GM18508 (cell line): ENCODE data around the gene ZNF664.

Experiments used
- ATAC-seq: cut with Tn5 transposase; IDR thresholded peaks from one replicate; pipeline ENCODE4 v1.9.1; 2021; ENCODE audit warnings: moderate number of reproducible peaks; ENCODE audit not compliant: insufficient read depth, unreplicated experiment

The ZNF664 gene

GRCh38 chr12:124006846-124007713 is 34.1 kb downstream of the ZNF664 start:
- ATAC-seq, result no peak

GRCh38 chr12:124007826-124008570 is 35.0 kb downstream of the ZNF664 start:
- ATAC-seq, result no peak

- no peak for ATAC-seq
Measured at GRCh38 chr12:124008595-124008994, 35.6 kb downstream of the ZNF664 start.

- ATAC-seq, result no peak
Measured at GRCh38 chr12:124009781-124010180, 36.8 kb downstream of the ZNF664 start.

- no peak for ATAC-seq
Measured at GRCh38 chr12:124010687-124011086, 37.7 kb downstream of the ZNF664 start.

- no peak for ATAC-seq
Measured at GRCh38 chr12:124011435-124012115, 38.6 kb downstream of the ZNF664 start.

GRCh38 chr12:124013073-124013472 is 40.1 kb downstream of the ZNF664 start:
- no peak for ATAC-seq

- ATAC-seq, result no peak
Measured at GRCh38 chr12:124015494-124016461, 42.8 kb downstream of the ZNF664 start.

- ATAC-seq, result no peak
Measured at GRCh38 chr12:124017064-124017463, 44.0 kb downstream of the ZNF664 start.

GRCh38 chr12:124018539-124018938 is 45.5 kb downstream of the ZNF664 start:
- no peak for ATAC-seq

- no peak for ATAC-seq
Measured at GRCh38 chr12:124019115-124019514, 46.1 kb downstream of the ZNF664 start.

GRCh38 chr12:124020514-124020949 is 47.5 kb downstream of the ZNF664 start:
- ATAC-seq, result no peak

GRCh38 chr12:124021007-124021406 is 48.0 kb downstream of the ZNF664 start:
- no peak for ATAC-seq

- no peak for ATAC-seq
Measured at GRCh38 chr12:124022161-124022560, 49.1 kb downstream of the ZNF664 start.

- no peak for ATAC-seq
Measured at GRCh38 chr12:124024263-124024678, 51.3 kb downstream of the ZNF664 start.

GRCh38 chr12:124024776-124025175 is 51.8 kb downstream of the ZNF664 start:
- no peak for ATAC-seq

- no peak for ATAC-seq
Measured at GRCh38 chr12:124025661-124026060, 52.6 kb downstream of the ZNF664 start.

GRCh38 chr12:124026755-124027745 is 54.0 kb downstream of the ZNF664 start:
- no peak for ATAC-seq
